Limb (tissue), 2 donors: ENCODE measurements around the gene RNU5B-1.

Experiments
- DNase-seq, 2 donors: peaks; one replicate each; pipeline ENCODE4 v3.0.0-alpha.2; 2016; ENCODE audit errors: extremely low spot score in 2 of 2

The RNU5B-1 gene

GRCh38 chr15:65328506-65329287 is 24.2 kb downstream of the RNU5B-1 start:
- DNase-seq: no peak

- DNase-seq: no peak
Observed at GRCh38 chr15:65329288-65329983, 25.0 kb downstream of the RNU5B-1 start.

DNA sequence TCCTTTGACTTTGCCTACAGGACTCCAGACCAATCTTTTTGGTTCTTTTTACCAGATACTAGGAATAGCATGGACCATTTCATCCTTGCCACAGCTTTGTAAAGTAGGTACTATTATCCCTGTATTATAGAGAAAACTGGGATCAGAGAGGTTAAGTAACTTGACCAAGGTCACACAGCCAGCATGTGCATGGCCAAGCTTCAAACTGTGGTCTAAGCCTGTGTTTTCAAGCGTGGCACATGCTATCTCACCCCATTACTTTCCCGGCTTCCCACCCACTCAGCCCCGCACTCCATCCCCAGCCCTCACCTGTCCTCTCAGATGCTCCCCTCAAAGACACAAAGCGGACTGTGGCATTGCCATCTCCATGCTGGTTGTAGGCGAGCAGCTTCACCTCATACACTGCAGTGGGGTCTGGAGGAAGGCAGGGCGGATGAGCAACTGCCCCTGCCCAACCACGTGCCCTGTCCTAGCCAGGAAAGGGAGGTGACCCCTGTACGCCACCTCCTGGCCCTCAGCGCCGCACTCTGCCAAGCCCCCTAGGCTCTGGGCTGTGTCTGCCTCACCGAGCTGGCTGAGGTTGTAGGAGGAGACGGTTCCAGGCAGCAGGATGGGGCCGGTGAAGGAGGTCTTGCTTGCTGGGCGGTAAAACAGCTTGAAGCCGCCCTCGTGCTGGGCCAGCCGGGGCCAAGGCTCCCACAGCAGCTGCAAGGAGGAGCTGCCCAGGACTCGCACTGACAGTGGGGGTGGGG is 25.7 kb downstream of the RNU5B-1 start:
- DNase-seq: no peak

DNA sequence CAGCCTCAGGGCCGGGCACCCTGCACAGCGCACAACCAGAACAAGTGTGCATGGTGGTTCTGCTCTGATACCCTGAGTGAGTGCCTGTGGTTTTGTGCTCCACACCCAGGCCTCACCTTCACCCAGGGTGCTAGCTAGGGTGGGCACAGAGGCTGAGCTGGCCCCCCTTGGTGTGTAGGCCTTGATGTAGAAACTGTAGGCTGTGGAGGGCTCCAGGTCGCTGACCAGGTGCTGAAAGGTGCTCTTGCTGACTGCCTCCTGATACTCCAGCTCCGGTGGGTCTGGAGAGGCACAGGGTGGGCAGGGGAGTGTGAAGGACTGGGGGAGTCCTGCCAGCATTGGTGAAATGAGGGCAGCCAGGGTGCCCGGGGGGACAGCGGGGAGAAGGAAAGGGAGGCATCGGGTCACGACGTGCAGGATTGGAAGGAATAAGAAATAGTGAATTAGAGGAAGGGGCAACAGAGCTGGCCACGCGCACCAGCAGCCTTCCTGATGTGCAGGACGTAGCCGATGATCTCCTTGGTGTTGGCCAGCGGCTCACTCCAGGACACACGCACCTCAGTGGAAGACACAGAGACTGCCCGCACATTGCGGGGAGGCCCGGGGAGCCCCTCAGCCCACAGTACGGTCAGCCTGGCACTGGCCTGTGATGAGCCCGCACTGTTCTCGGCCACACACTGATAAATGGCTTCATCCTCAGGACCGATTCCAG is 26.6 kb downstream of the RNU5B-1 start:
- no peak for DNase-seq

DNA sequence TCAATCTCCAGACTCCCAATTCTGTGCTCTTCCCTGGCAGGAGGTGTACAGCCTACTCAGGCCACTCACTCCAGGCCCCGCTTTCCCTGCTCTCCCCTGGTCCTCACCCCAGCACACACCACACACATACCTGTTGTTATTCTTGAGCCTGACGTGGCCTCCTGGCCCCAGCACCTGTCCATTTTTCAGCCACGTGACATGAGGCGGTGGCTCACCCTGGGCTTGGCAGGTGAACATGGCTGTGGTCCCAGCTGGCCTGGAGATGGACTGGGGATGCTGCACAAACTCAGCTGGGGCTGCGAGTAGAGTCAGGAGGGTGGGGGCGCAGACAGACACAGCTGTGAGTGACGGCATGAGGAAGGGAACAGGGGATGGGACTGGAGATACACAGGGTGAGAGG is 27.3 kb downstream of the RNU5B-1 start:
- DNase-seq: no peak

GRCh38 chr15:65332391-65333147 is 28.1 kb downstream of the RNU5B-1 start:
- DNase-seq: no peak

GRCh38 chr15:65333148-65333820 is 28.8 kb downstream of the RNU5B-1 start:
- no peak for DNase-seq

- DNase-seq: no peak
Observed at GRCh38 chr15:65333856-65334255, 29.4 kb downstream of the RNU5B-1 start.

DNA sequence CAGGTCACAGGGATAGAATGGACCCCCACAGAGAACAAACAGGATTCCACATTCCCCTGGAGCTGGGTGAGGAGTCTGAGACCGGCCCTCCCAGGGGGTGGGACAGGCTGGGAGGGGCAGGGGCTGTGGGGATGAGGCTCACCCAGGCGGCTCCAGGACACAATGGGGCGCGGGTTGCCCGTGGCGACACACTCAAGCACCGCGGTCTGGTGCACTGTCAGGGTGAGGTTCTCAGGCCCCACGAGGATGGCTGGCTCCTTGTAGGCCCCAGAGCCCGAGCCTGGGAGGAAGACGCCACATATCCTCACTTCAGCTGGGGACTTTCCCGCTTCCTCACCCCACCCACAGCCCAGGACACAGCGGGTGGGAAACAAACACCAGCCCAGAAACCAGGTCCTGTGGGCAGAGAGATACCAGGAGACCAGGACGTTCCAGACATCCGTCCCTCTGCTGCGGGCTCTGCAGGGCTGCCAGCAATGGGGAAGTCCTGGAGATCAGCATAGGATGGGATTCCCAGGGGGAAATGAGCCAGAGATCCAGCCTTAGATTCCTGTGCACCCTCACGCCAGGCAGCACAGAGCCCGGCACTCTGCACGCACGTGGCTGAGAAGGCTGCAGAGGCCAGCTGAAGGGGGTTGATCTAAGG is 30.2 kb downstream of the RNU5B-1 start:
- DNase-seq: no peak

GRCh38 chr15:65335278-65336055 is 31.0 kb downstream of the RNU5B-1 start:
- DNase-seq: no peak

DNA sequence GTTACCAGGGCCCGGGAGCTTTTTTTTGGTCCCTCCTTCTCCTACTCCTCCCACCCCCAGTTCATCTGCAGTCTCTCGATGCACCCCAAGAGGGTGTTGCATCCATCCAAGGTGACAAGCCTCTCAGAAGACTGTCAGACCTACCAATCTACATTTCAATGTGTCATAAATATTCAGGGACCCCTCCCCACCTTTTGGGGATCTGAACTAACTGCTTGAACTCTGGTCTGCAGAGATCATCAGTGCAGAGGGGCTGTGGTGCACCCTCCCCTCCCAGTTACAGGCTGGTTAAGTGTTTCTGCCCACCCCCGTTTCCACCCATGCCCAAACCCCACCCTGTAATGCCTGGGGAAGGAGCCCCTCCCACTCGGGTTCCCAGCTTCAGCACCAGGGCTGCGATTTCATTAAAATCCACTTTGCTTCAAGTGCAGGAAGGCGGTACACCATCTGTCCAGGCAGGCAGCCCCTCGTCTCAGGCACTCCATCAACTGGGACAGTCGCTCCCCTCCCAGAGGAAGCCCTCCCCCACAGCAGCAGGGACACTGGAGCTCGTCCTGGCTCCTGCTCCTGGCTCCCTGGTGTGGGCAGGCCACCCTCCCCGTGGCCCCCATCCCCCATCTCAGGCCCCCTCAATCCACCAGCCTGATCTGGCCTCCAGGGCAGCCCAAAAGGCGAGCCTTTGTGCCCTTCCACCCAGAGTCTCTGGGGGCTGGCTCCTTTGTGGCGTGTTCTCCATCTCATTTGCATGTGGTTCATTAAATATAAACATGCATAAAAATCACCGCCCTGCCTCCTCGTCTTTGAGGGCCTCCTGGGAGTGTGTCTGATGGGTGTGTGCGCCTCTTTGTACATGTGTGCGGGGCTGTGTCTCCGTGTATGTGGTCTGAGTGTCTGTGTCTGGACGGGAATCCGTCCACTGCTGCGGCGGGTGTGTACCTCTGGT is 32.3 kb downstream of the RNU5B-1 start:
- DNase-seq: no peak

GRCh38 chr15:65337436-65338070 is 33.1 kb downstream of the RNU5B-1 start:
- no peak for DNase-seq

DNA sequence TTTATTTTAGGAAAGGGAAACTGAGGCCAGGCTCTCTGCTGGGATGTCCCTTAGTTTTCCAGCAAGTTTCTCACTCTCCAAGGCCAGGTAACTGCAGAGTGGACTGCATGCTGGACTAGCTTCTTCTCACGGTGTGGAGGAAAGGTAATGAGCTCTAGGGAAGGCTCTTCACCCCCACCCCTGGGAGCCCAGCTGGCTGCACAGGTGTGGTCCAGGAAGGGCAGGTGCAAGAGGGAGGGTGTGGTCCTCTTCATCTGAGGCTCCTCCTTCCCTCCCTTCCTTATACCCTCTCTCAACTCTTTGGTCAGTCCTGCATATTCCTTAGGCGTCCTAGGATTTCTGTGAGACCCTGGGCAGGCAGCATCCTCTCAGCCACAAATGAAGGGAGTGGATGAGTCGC is 33.9 kb downstream of the RNU5B-1 start:
- no peak for DNase-seq

DNA sequence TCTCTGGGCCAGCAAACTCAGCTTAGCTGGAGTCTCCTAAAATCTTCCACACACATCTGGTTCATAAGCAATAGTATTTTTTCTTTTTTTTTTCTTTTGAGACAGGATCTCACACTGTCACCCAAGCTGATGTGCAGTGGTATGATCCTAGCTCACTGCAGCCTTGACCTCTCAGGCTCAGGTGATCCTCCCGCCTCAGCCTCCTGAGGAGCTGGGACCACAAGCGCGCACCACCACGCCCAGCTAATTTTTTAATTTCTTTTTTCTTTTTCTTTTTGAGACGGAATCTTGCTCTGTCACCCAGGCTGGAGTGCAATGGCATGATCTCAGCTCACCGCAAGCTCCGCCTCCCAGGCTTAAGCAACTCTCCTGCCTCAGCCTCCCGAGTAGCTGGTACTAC is 34.3 kb downstream of the RNU5B-1 start:
- no peak for DNase-seq

GRCh38 chr15:65339416-65339815 is 34.9 kb downstream of the RNU5B-1 start:
- no peak for DNase-seq

GRCh38 chr15:65339920-65340319 is 35.4 kb downstream of the RNU5B-1 start:
- no peak for DNase-seq

GRCh38 chr15:65342493-65342892 is 38.0 kb downstream of the RNU5B-1 start:
- no peak for DNase-seq
